Thyroid gland (tissue), 4 donors: ENCODE measurements around the gene PNP. TPM values are rescaled to one million over a fixed set of nuclear protein-coding genes. Genes with fewer than 3 reads are reported as not detected.

ENCODE experiments used
- DNase-seq, 2 donors: peaks; one replicate each; pipeline ENCODE4 v3.0.0-alpha.2; 2019
- H3K27ac ChIP-seq, 3 donors: fragments of 200-600 bp; sonication (generic); 1 replicate in 2 of 3; 2 replicates in 1 of 3; pipeline ENCODE4 v1.5.1; 2016 to 2019; ENCODE audit warnings: mild to moderate bottlenecking in 1 of 3, moderate library complexity in 1 of 3
- H3K27me3 ChIP-seq: fragments of 200-600 bp; sonication (generic); one replicate; pipeline ENCODE4 v1.5.1; 2019
- H3K36me3 ChIP-seq, 2 donors: fragments of 200-600 bp; sonication (generic); one replicate each; pipeline ENCODE4 v1.5.1; 2016 to 2019
- H3K4me1 ChIP-seq, 2 donors: fragments of 200-600 bp; sonication (generic); one replicate each; pipeline ENCODE4 v1.5.1; 2017 to 2019
- H3K4me3 ChIP-seq, 3 donors: fragments of 200-600 bp; sonication (generic); replicated peaks in 1 of 3; 1 replicate in 2 of 3; 2 replicates in 1 of 3; pipeline ENCODE4 v1.5.1; 2016; ENCODE audit warnings: mild to moderate bottlenecking in 1 of 3
- H3K9me3 ChIP-seq: fragments of 200-600 bp; sonication (generic); one replicate; pipeline ENCODE4 v1.5.1; 2017
- CTCF ChIP-seq, 6 experiments: fragments of 200-600 bp in 3 of 6; fragments of 450-650 bp in 3 of 6; sonication (generic) in 3 of 6; IDR thresholded peaks; one replicate each; pipeline ENCODE4 v1.5.1; 2016 to 2019; ENCODE audit warnings: antibody characterized with exemption in 6 of 6, mild to moderate bottlenecking in 2 of 6, inconsistent platforms in 1 of 6, moderate library complexity in 1 of 6
- POLR2A ChIP-seq, 2 donors: fragments of 450-650 bp; IDR thresholded peaks; one replicate each; pipeline ENCODE4 v1.6.1; 2017; ENCODE audit warnings: antibody characterized with exemption in 2 of 2, mild to moderate bottlenecking in 2 of 2, moderate library complexity in 1 of 2
- WGBS, 2 donors: methylation state at CpG; one replicate each; pipeline ENCODE4 v1.1.5; 2017; 5-methylcytosine and 5-hydroxymethylcytosine counted together
- intact Hi-C: fragments of 100-400 bp; cut with DNase I; formaldehyde crosslinking; loops from one replicate; pipeline ENCODE4 v1.15.1; 2023
- total RNA-seq, 4 donors: library from RNA; depleted of rRNA; stranded (reverse); fragments of >200 nt; gene quantifications; one replicate each; pipeline ENCODE4 v1.2.3, GENCODE V29; 2016

The PNP gene
- total RNA-seq, 4 donors from 2014 or later: 13.9 to 29.3 (median 18.7) TPM

DNA sequence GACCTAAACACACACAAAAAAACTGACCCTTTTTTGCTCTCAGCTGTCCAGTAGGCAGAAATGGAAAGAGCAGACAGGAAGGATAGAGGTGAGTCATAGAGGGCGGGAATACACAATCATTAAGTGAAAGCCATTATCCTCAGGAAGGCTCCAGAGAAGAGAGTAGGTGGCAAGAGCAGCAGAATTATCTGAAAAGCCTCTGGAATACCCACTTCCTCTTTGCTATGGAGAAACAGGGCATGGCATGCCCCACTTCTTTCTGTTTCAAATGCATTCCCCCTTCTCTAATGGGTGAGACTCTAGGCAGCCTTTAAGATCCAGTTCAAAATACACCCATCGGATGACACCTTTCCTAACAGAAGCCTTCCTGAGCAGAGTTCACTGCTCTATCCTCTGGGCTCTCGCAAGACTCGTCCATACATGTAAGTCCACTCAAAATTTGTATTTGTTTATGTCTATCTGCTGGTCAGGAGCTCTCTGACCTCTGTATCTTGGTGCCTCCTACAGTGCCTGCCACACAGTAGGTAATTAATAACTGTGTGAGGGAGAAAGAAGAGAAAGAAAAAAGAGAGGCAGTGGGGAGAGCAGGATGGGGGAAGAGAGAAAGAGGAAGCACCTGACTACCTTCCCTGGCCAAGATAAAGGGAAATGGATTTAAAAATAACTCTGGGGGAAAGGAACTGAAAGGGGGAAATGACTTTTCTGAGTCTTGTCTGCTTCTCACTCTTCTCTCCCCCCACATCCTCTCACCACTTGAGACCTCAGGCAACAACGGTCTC lies 41.8 kb upstream of the PNP start:
- TF ChIP-seq POLR2A (IDR thresholded peaks at IDR 0.05): no peak
- no peak for TF ChIP-seq CTCF (IDR thresholded peaks at IDR 0.05)
- Histone ChIP-seq H3K36me3 (no peaks in the 10 kb centered on the region), H3K9me3 (no peaks in the 10 kb centered on the region), H3K4me3 (no peak overlapping the region), H3K27ac (no peak overlapping the region), H3K27me3 (no peaks in the 10 kb centered on the region), H3K4me1 (peaks cover 5 to 6% of the 10 kb centered on the region in 2 donors)
- no peak for DNase-seq
- 78 to 82% methylated on average over 5 of the region's 5 CpGs for WGBS, 2 donors
- intact Hi-C loops: no loop called here

GRCh38 chr14:20428010-20428365 lies 41.2 kb upstream of the PNP start:
- no peaks in the 10 kb centered on the region for H3K27me3 ChIP-seq
- intact Hi-C loops: no loop called here
- H3K4me1 ChIP-seq: peaks cover 5 to 6% of the 10 kb centered on the region in 2 donors
- no peaks in the 10 kb centered on the region for H3K9me3 ChIP-seq
- TF ChIP-seq POLR2A (IDR thresholded peaks at IDR 0.05) (no peak), CTCF (IDR thresholded peaks at IDR 0.05) (no peak)
- no peak for DNase-seq
- H3K4me3 ChIP-seq: no peak overlapping the region
- H3K36me3 ChIP-seq: no peaks in the 10 kb centered on the region
- WGBS, 2 donors: 81% methylated on average over 5 of the region's 5 CpGs
- peak overlapping the region in 1 of 3 donors; percentile 23 for H3K27ac ChIP-seq

- no peak overlapping the region for H3K4me3 ChIP-seq
- H3K9me3 ChIP-seq: no peaks in the 10 kb centered on the region
- intact Hi-C loops: no loop called here
- peaks cover 5 to 6% of the 10 kb centered on the region in 2 donors for H3K4me1 ChIP-seq
- H3K36me3 ChIP-seq: no peaks in the 10 kb centered on the region
- no peak for DNase-seq
- H3K27ac ChIP-seq: no peak overlapping the region
- 27 to 35% methylated on average over 5 of the region's 5 CpGs for WGBS, 2 donors
- TF ChIP-seq POLR2A (IDR thresholded peaks at IDR 0.05) (no peak), CTCF (IDR thresholded peaks at IDR 0.05) (no peak)
- no peaks in the 10 kb centered on the region for H3K27me3 ChIP-seq
Observed at GRCh38 chr14:20428802-20429201, 40.4 kb upstream of the PNP start.

- H3K4me1 ChIP-seq: peaks cover 8% of the 10 kb centered on the region in 2 donors
- DNase-seq: peak; percentile 63 to 64
- 74 to 84% methylated on average over 17 to 25 of the region's 30 CpGs for WGBS, 2 donors
- no peaks in the 10 kb centered on the region for H3K9me3 ChIP-seq
- no peak overlapping the region for H3K27ac ChIP-seq
- H3K27me3 ChIP-seq: no peaks in the 10 kb centered on the region
- no peak overlapping the region for H3K4me3 ChIP-seq
- intact Hi-C loops: no loop called here
- no peaks in the 10 kb centered on the region for H3K36me3 ChIP-seq
- TF ChIP-seq CTCF (IDR thresholded peaks at IDR 0.05) (no peak), POLR2A (IDR thresholded peaks at IDR 0.05) (no peak)
Observed at GRCh38 chr14:20429801-20430669, 39.2 kb upstream of the PNP start.
